Right lobe of liver (tissue), 4 donors: ENCODE measurements around the gene UBE4B.

Experiments used
- POLR2A ChIP-seq: fragments of 450-650 bp; IDR thresholded peaks from one replicate; pipeline ENCODE4 v1.6.1; 2017; ENCODE audit warnings: antibody characterized with exemption, mild to moderate bottlenecking
- TF ChIP-seq, protein P1 (sequence below), 4 donors: fragments of 200-600 bp in 3 of 4; fragments of 450-650 bp in 1 of 4; IDR thresholded peaks; one replicate each; pipeline versions ENCODE4 v1.5.1 to v1.8.0; 2016 to 2022; ENCODE audit warnings: antibody characterized with exemption in 4 of 4, mild to moderate bottlenecking in 2 of 4
- donor health status: DM: no; HTN: no; CAD: no.
- donor health status: DM: no; HTN: no; CAD: no.
- donor health status: DM: no; HTN: yes; CAD: no.

DNA sequence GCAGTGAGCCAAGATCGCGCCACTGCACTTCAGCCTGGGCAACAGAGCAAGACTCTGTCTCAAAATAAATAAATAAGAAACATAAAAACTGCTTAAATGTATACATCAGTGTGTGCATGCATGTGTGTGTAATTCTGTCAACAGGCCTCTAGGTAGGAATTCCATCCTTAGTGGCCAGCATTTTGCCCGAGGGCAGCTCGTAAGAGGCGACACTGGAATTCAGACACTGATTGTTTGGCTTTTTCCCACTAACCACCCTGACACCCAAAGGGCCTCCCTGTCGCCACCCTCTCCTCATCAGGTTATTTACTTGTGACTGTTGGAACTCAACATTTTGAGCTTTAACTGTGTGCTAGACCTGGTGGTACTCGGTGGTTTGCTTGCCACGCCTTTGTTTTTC, 113.6 kb downstream of the UBE4B start:
- TF ChIP-seq, protein P1, sequence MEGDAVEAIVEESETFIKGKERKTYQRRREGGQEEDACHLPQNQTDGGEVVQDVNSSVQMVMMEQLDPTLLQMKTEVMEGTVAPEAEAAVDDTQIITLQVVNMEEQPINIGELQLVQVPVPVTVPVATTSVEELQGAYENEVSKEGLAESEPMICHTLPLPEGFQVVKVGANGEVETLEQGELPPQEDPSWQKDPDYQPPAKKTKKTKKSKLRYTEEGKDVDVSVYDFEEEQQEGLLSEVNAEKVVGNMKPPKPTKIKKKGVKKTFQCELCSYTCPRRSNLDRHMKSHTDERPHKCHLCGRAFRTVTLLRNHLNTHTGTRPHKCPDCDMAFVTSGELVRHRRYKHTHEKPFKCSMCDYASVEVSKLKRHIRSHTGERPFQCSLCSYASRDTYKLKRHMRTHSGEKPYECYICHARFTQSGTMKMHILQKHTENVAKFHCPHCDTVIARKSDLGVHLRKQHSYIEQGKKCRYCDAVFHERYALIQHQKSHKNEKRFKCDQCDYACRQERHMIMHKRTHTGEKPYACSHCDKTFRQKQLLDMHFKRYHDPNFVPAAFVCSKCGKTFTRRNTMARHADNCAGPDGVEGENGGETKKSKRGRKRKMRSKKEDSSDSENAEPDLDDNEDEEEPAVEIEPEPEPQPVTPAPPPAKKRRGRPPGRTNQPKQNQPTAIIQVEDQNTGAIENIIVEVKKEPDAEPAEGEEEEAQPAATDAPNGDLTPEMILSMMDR (IDR thresholded peaks at IDR 0.05): no peak
- no peak for TF ChIP-seq POLR2A
